AG04450 (cell line): ENCODE measurements around the gene ALS2CL. TPM values are rescaled to one million over a fixed set of nuclear protein-coding genes. Genes with fewer than 3 reads are reported as not detected.

Experiments
- CTCF ChIA-PET: fragments of 300-600, 350-600 bp; formaldehyde crosslinking; extraction: SDS; loops from one replicate; lab custom pipeline; 2022; ENCODE audit warnings: antibody characterized with exemption, inconsistent platforms; lab: Charles Lee
- POLR2A ChIA-PET: fragments of 350-600 bp; formaldehyde crosslinking; extraction: SDS; loops from one replicate; lab custom pipeline; 2021; ENCODE audit warnings: antibody characterized with exemption, inconsistent platforms; lab: Yijun Ruan, JAX
- DNase-seq: peaks from one replicate; pipeline ENCODE4 v3.0.0-alpha.2; 2011; ENCODE audit warnings: low read depth, low spot score
- H3K27ac ChIP-seq: one replicate; pipeline ENCODE4 v1.5.1; 2012; ENCODE audit warnings: low read depth, low read length, control low read depth
- H3K27me3 ChIP-seq: one replicate; pipeline ENCODE4 v1.6.0; 2012; ENCODE audit warnings: low read length; ENCODE audit not compliant: control insufficient read depth, insufficient read depth
- H3K4me3 ChIP-seq: 2 replicates; pipeline ENCODE4 v1.5.1; 2011; ENCODE audit warnings: mild to moderate bottlenecking, low read depth, low read length, control low read depth
- H3K9me3 ChIP-seq: 2 replicates; pipeline ENCODE4 v1.5.1; 2012; ENCODE audit warnings: low read length; ENCODE audit not compliant: control insufficient read depth, insufficient read depth
- polyA plus RNA-seq: library from polyadenylated mRNA; depleted of rRNA; stranded (reverse); fragments of >200 nt; gene quantifications from 2 replicates; pipeline ENCODE4 v1.2.3, GENCODE V29; 2011
- TF ChIP-seq, protein P1 (sequence below): IDR thresholded peaks from 2 replicates; pipeline ENCODE4 v1.5.1; 2011; ENCODE audit warnings: low read depth, low read length, control low read depth, inconsistent platforms

ALS2CL gene
- polyA plus RNA-seq, 1 experiment, result 0.89 TPM

DNA sequence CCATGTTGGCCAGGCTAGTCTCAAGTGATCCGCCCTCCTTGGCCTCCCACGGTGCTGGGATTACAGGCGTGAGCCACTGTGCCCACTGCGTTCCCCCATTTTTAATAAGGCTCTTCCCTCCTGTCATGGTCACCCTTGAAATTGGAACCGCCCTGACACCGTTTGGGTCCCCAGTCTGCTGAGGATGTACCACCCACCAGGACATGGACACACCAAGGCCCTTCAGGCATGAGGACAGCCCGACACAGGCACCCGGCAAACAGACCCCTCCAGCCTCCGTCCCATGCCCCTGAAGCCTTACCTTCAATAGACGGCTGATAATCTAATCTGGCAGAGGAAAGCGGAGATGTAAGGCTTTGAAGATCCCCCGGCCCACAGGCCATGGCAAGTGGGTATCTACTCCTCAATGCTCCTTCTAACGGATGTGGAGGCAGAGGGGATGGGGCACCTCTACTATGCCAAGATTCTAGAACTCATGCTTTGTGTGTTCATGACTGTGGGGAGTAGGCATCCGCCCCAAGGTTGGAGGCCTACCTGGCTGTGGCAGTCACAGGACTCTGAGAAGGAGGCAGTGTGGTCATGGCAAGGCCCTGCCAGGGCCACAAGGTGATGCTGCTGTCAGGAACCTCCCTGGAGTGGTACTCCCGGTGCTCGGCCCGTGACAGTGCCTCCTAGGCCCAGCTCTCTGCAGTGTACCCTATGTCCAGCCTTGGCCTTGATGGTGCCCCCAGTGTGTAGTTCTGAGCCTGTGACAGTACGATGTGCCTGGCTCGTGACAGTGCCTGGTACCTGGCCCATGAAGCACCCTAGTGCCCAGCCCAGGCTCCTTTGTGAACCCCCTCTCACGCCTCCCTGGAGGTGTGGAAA is 42.8 kb upstream of the ALS2CL start:
- Histone ChIP-seq H3K27ac (no peak overlapping the region), H3K9me3 (no peaks in the 10 kb centered on the region), H3K4me3 (no peak overlapping the region), H3K27me3 (peaks cover 12% of the 10 kb centered on the region)
- DNase-seq, result no peak
- POLR2A ChIA-PET, result no interaction called here
- TF ChIP-seq, protein P1, sequence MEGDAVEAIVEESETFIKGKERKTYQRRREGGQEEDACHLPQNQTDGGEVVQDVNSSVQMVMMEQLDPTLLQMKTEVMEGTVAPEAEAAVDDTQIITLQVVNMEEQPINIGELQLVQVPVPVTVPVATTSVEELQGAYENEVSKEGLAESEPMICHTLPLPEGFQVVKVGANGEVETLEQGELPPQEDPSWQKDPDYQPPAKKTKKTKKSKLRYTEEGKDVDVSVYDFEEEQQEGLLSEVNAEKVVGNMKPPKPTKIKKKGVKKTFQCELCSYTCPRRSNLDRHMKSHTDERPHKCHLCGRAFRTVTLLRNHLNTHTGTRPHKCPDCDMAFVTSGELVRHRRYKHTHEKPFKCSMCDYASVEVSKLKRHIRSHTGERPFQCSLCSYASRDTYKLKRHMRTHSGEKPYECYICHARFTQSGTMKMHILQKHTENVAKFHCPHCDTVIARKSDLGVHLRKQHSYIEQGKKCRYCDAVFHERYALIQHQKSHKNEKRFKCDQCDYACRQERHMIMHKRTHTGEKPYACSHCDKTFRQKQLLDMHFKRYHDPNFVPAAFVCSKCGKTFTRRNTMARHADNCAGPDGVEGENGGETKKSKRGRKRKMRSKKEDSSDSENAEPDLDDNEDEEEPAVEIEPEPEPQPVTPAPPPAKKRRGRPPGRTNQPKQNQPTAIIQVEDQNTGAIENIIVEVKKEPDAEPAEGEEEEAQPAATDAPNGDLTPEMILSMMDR, result no peak
- CTCF ChIA-PET, result interaction anchor here (0.6 kb wide), 2 partner anchors 405 to 1045 kb away, joined by 3 to 5 read pairs; no protein-coding TSS in a partner anchor

GRCh38 chr3:46734773-46735172 is 41.3 kb upstream of the ALS2CL start:
- Histone ChIP-seq H3K27me3 (peaks cover 12% of the 10 kb centered on the region), H3K27ac (no peak overlapping the region), H3K9me3 (no peaks in the 10 kb centered on the region), H3K4me3 (no peak overlapping the region)
- ChIA-PET POLR2A (no interaction called here), CTCF (no interaction called here)
- no peak for DNase-seq
- TF ChIP-seq, protein P1, result no peak

- TF ChIP-seq, protein P1, result no peak
- no peaks in the 10 kb centered on the region for H3K9me3 ChIP-seq
- no peak overlapping the region for H3K4me3 ChIP-seq
- CTCF ChIA-PET, result interaction anchor here (0.6 to 0.9 kb wide), 2 partner anchors 163 to 582 kb away, joined by 3 read pairs; no protein-coding TSS in a partner anchor
- no peak overlapping the region for H3K27ac ChIP-seq
- POLR2A ChIA-PET, result no interaction called here
- peaks cover 13% of the 10 kb centered on the region for H3K27me3 ChIP-seq
- DNase-seq, result no peak
Measured at GRCh38 chr3:46733026-46733800, 39.7 kb upstream of the ALS2CL start.

GRCh38 chr3:46731795-46732194 is 38.3 kb upstream of the ALS2CL start:
- peaks cover 13% of the 10 kb centered on the region for H3K27me3 ChIP-seq
- DNase-seq, result no peak
- no peak overlapping the region for H3K27ac ChIP-seq
- ChIA-PET CTCF (no interaction called here), POLR2A (no interaction called here)
- no peaks in the 10 kb centered on the region for H3K9me3 ChIP-seq
- TF ChIP-seq, protein P1, result no peak
- no peak overlapping the region for H3K4me3 ChIP-seq

DNA sequence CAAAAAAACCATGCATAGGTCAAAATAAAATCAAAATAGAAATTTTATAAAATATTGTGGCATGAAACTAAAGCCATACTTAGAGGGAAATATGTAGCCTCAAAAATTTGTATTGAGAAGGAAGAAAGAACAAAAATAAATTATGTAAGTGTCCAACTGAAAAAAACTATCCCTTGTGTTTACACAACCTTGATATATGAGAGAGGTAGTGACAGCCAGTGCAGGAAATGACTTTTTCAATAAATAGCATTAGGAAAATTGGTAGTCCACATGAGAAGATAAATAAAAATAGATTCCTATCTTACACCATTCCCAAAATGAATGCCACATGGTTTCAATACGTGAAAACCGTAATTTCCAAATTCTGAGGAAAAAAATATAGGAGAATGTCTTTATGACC is 37.3 kb upstream of the ALS2CL start:
- no peak overlapping the region for H3K4me3 ChIP-seq
- H3K9me3 ChIP-seq, result no peaks in the 10 kb centered on the region
- H3K27me3 ChIP-seq, result peaks cover 13% of the 10 kb centered on the region
- ChIA-PET POLR2A (no interaction called here), CTCF (interaction anchor here (1.9 kb wide), 1 partner anchor 115 kb away, joined by 10 read pairs; no protein-coding TSS in a partner anchor)
- H3K27ac ChIP-seq, result no peak overlapping the region
- TF ChIP-seq, protein P1, result no peak
- DNase-seq, result no peak
